GM12801 (cell line): ENCODE measurements around the gene H6PD.

ENCODE experiments used
- CTCF ChIP-seq: IDR thresholded peaks from one replicate; pipeline ENCODE4 v1.5.1; 2011; ENCODE audit warnings: control low read depth; ENCODE audit not compliant: insufficient read length; ENCODE audit errors: extremely low read depth

The H6PD gene

GRCh38 chr1:9229549-9229948 is 5.0 kb upstream of the H6PD start:
- no peak for TF ChIP-seq CTCF

DNA sequence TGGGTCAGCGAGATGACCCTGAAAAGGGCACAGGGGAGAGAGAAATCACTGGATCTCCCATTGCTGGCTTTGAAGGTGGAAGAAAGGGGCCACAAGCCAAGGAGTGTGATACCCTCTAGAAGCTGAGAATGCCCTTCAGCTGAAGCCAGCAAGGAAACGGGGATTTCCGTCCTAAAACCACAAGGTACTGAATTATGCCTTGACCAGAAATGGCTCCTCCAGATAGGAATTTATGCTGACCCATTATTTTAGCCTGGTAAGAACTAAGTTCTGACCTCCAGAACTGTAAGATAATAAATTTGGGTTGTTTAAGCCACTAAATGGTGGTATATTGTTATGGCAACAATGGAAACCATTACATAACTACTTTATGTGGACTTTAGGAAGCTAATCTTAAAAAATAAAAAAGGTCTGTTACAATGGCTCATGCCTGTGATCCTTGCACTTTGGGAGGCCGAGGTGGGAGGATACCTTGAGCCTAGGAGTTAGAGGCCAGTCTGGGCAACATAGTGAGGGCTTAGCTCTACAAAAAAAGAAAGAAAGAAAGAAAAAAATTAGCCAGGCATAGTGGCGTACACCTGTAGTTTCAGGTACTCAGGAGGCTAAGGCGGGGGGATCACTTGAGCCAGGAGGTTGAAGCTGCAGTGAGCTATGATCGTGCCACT is 3.6 kb upstream of the H6PD start:
- TF ChIP-seq CTCF, result no peak

DNA sequence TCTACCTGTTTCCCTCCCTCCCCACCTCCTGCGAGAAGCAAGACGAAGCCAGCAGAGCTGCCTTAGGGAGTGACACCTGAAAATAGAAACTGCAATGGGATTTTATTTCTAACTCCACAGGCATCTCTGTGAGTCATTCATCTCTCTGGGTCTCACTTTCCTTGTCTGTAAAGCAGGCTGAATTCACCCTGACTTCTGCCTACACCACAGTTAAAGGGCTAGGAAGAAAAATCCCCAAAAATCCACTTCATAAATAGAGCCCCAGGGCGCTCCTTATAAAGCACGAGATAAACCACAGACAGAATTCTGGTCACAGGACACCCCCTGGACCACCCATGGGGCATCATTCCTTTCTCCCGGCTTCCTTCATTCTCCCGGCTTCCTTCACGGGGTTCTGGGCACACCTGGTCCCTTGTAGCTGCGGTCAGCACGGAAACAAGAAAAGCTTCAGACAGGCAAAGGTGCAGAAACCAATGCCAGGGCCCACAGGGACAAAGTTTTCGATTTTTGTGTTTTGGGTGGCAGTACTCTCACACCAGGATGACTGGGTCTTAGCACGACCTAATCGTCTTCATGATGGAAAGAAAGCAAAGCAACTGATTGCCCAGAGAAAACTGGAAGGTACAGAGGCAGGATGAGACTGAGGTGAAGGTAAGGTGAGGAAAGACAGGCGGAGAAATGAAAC is 2.8 kb upstream of the H6PD start:
- no peak for TF ChIP-seq CTCF

GRCh38 chr1:9233241-9233941 is 1.2 kb upstream of the H6PD start:
- TF ChIP-seq CTCF, result no peak

- TF ChIP-seq CTCF, result no peak
Observed at GRCh38 chr1:9233942-9234222, 692 bp upstream of the H6PD start.

- no peak for TF ChIP-seq CTCF
Observed at GRCh38 chr1:9235096-9235459, 504 bp downstream of the H6PD start.

DNA sequence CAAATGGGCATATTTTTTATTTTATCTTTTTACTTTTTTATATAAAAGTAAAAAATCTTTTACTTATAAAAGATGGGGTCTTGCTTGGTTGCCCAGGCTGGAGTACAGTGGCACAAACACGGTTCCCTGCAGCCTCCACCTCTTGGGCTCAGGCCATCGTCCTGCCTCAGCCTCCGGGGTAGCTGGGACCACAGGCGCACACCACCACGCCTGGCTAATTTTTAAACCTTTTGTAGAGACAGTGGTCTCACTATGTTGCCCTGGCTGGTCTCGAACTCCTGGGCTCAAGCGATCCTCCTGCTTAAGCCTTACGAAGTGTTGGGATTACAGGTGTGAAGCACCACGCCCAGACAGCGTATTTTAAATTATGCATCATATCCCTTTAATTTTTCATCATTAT is 986 bp downstream of the H6PD start:
- no peak for TF ChIP-seq CTCF
